Measurements from ENCODE around the gene ETV7.
"Not testable (repeated sequence)": the region's sequence is repeated elsewhere in the genome, so short reads cannot be mapped to it uniquely, and the experiment has no call there.

ETV7 gene

GRCh38 chr6:36387440-36388303 is at the start of gene ETV7:
TSS of gene ETV7 (minus strand) at chr6:36387669. CDS start at chr6:36387541, 128 bp downstream.
- ATAC-seq = peak; percentile 58
- DNase-seq = peak; percentile 48

- no peak for DNase-seq
- ATAC-seq = no peak
These were observed 49.0 kb upstream of the ETV7 start for GRCh38 chr6:36436466-36436865.

GRCh38 chr6:36432151-36432671 is 44.7 kb upstream of the ETV7 start:
- ATAC-seq (no peak), DNase-seq (no peak)

- ATAC-seq (no peak), DNase-seq (no peak)
These were observed 43.7 kb upstream of the ETV7 start for GRCh38 chr6:36431197-36431596.

- DNase-seq (no peak), ATAC-seq (no peak)
These were observed 42.9 kb upstream of the ETV7 start for GRCh38 chr6:36430351-36430750.

GRCh38 chr6:36428911-36429310 is 41.4 kb upstream of the ETV7 start:
- no peak for ATAC-seq
- DNase-seq = no peak

GRCh38 chr6:36426622-36427021 is 39.2 kb upstream of the ETV7 start:
- ATAC-seq (no peak), DNase-seq (no peak)

GRCh38 chr6:36423101-36423824 is 35.8 kb upstream of the ETV7 start:
- ATAC-seq = peak; percentile 99
- peak; percentile 98 for DNase-seq

- DNase-seq (no peak), ATAC-seq (no peak)
These were observed 35.2 kb upstream of the ETV7 start for GRCh38 chr6:36422714-36423100.

GRCh38 chr6:36419310-36419709 is 31.8 kb upstream of the ETV7 start:
- DNase-seq (no peak), ATAC-seq (no peak)

GRCh38 chr6:36418558-36418957 is 31.1 kb upstream of the ETV7 start:
- no peak for DNase-seq
- ATAC-seq = no peak

GRCh38 chr6:36414481-36414880 is 27.0 kb upstream of the ETV7 start:
- ATAC-seq = no peak

GRCh38 chr6:36413489-36414480 is 26.3 kb upstream of the ETV7 start:
- ATAC-seq (no peak), DNase-seq (no peak)

More at GRCh38 chr6:36414481-36414880, 27.0 kb upstream of the ETV7 start:
- DNase-seq = no peak

- not testable (repeated sequence) for ATAC-seq
These were observed 22.2 kb upstream of the ETV7 start for GRCh38 chr6:36409718-36410117.

GRCh38 chr6:36404164-36404563 is 16.7 kb upstream of the ETV7 start:
- ATAC-seq = no peak

More at GRCh38 chr6:36409718-36410117, 22.2 kb upstream of the ETV7 start:
- DNase-seq = not testable (repeated sequence)

GRCh38 chr6:36402481-36402880 is 15.0 kb upstream of the ETV7 start:
- no peak for ATAC-seq

More at GRCh38 chr6:36404164-36404563, 16.7 kb upstream of the ETV7 start:
- no peak for DNase-seq

GRCh38 chr6:36399970-36400369 is 12.5 kb upstream of the ETV7 start:
- ATAC-seq (no peak), DNase-seq (no peak)

More at GRCh38 chr6:36402481-36402880, 15.0 kb upstream of the ETV7 start:
- no peak for DNase-seq

GRCh38 chr6:36392621-36393020 is 5.2 kb upstream of the ETV7 start:
- ATAC-seq (no peak), DNase-seq (no peak)

GRCh38 chr6:36389353-36389752 is 1.9 kb upstream of the ETV7 start:
- DNase-seq (no peak), ATAC-seq (no peak)

- DNase-seq (peak; percentile 15), ATAC-seq (no peak)
These were observed 702 bp downstream of the ETV7 start for GRCh38 chr6:36386495-36387439.

GRCh38 chr6:36384095-36384494 is 3.4 kb downstream of the ETV7 start:
- no peak for ATAC-seq
- no peak for DNase-seq

Measured in stimulated activated naive CD8-positive, alpha-beta T cell treated with anti-CD3 and anti-CD28 coated beads, Interleukin-15, Interleukin-2, amounts not matched to agents 100 U/mL and 50 U/mL, for 24 hours (primary cell).